GM13976 (cell line): Measurements from ENCODE around the gene CASP8.

ENCODE experiments used
- DNase-seq: peaks from one replicate; pipeline ENCODE4 v3.0.0; 2012; ENCODE audit warnings: low spot score
- in situ Hi-C: fragments of 300-500 bp; cut with MboI; formaldehyde crosslinking; loops from one replicate; pipeline ENCODE4 v1.12.0; 2022; ENCODE audit warnings: low sequenced_read_pairs, mixed read lengths, inconsistent platforms; ENCODE audit not compliant: unreplicated experiment
- TF ChIP-seq, protein P1 (sequence below): IDR thresholded peaks from 2 replicates; pipeline ENCODE4 v1.5.1; 2012; ENCODE audit warnings: borderline replicate concordance, mild to moderate bottlenecking; ENCODE audit not compliant: insufficient read depth; ENCODE audit errors: extremely low read depth, missing control alignments, control extremely low read depth

CASP8 gene

GRCh38 chr2:201254081-201254730 lies 6.1 kb upstream of the CASP8 start:
- in situ Hi-C loops: no loop called here
- no peak for DNase-seq

GRCh38 chr2:201255408-201256033 lies 4.8 kb upstream of the CASP8 start:
- in situ Hi-C loops: no loop called here

More at GRCh38 chr2:201254081-201254730, 6.1 kb upstream of the CASP8 start:
- TF ChIP-seq, protein P1, sequence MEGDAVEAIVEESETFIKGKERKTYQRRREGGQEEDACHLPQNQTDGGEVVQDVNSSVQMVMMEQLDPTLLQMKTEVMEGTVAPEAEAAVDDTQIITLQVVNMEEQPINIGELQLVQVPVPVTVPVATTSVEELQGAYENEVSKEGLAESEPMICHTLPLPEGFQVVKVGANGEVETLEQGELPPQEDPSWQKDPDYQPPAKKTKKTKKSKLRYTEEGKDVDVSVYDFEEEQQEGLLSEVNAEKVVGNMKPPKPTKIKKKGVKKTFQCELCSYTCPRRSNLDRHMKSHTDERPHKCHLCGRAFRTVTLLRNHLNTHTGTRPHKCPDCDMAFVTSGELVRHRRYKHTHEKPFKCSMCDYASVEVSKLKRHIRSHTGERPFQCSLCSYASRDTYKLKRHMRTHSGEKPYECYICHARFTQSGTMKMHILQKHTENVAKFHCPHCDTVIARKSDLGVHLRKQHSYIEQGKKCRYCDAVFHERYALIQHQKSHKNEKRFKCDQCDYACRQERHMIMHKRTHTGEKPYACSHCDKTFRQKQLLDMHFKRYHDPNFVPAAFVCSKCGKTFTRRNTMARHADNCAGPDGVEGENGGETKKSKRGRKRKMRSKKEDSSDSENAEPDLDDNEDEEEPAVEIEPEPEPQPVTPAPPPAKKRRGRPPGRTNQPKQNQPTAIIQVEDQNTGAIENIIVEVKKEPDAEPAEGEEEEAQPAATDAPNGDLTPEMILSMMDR: no peak

DNA sequence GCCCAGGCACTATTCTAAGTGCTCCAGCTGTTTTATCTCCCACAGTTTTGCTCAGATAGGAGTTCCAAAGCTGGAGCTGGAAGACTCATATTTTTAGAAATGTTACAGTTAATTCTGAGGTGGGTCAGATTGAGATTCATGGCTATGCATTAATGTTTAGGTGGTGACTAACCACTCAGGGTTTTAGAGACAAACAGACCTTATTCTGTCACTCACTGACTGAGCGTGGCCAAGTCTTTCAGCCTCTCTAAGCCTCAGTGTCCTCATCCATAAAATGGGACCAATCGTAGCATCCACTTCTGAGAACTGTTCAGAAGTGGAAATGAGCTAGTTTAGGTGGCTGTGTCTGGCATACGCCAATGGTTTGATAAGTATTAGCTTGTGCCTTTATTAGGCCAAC lies 4.3 kb upstream of the CASP8 start:
- TF ChIP-seq, protein P1: no peak
- in situ Hi-C loops: no loop called here
- no peak for DNase-seq

More at GRCh38 chr2:201255408-201256033, 4.8 kb upstream of the CASP8 start:
- TF ChIP-seq, protein P1: no peak
- no peak for DNase-seq

DNA sequence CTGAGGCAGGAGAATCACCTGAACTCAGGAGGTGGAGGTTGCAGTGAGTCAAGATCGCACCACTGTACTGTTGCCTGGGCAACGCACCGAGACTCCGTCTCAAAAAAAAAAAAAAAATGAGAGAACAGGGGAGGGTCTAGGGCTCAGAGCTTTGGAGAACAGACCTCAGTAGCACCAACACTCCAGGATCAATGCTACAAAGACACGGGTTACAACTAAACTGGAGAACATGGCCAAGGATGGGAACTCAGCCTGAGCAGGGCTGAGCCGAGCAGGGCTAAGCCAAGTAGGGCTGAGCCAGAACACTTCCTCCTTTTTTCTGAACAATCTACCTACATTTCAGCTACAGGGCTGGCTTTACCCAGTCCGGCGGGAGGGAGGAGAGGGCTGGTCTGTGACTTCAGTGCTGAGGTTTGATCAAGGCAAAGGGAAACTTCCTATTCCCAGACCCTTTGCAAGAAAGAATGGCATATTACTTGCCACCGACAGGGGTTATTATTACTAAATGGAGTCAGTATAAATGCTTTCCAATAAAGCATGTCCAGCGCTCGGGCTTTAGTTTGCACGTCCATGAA lies 2.9 kb upstream of the CASP8 start:
- DNase-seq: peak; percentile 57
- TF ChIP-seq, protein P1: no peak
- in situ Hi-C loops: no loop called here

- in situ Hi-C loops: no loop called here
- TF ChIP-seq, protein P1: no peak
- DNase-seq: peak; percentile 64
Measured at GRCh38 chr2:201257956-201258665, 2.2 kb upstream of the CASP8 start.
